OCI-LY7 (cell line): ENCODE data around the gene NCK2. TPM values are rescaled to one million over a fixed set of nuclear protein-coding genes. Genes with fewer than 3 reads are reported as not detected.

Experiments
- BruUV-seq: library from RNA; stranded (reverse); fragments of 400-500 nt; replicated peaks from 2 replicates; lab custom pipeline; 2021; lab: Mats Ljungman, UMichigan
- CTCF ChIA-PET: fragments of 300-600 bp; sonication (Branson Sonifier 250); formaldehyde crosslinking; loops from one replicate; lab custom pipeline; 2022; ENCODE audit warnings: antibody characterized with exemption; ENCODE audit not compliant: unreplicated experiment; lab: Charles Lee
- POLR2A ChIA-PET: fragments of 300-600 bp; sonication (Branson Sonifier 250); formaldehyde crosslinking; loops from one replicate; lab custom pipeline; 2022; ENCODE audit warnings: antibody characterized with exemption; lab: Charles Lee
- DNase-seq: peaks from one replicate; pipeline ENCODE4 v3.0.0-alpha.2; 2015; ENCODE audit warnings: low spot score
- H2AFZ ChIP-seq: fragments of 200-600 bp; sonication (generic), shearing (Covaris generic); 2 replicates; pipeline ENCODE4 v1.6.1; 2014; ENCODE audit warnings: mild to moderate bottlenecking, antibody characterized with exemption, low read length, moderate library complexity
- H3K27ac ChIP-seq: fragments of 200-600 bp; sonication (generic); 2 replicates; pipeline ENCODE4 v1.5.1; 2014; ENCODE audit warnings: mixed run types, low read depth, mild to moderate bottlenecking, moderate library complexity, low read length, inconsistent platforms; ENCODE audit not compliant: poor library complexity, severe bottlenecking
- H3K36me3 ChIP-seq: fragments of 200-600 bp; sonication (generic); 2 replicates; pipeline ENCODE4 v1.6.1; 2014; ENCODE audit warnings: mild to moderate bottlenecking, antibody characterized with exemption, low read length, moderate library complexity, mixed read lengths; ENCODE audit not compliant: insufficient read depth
- H3K4me1 ChIP-seq: fragments of 200-600 bp; sonication (generic); 2 replicates; pipeline ENCODE4 v1.5.1; 2014; ENCODE audit warnings: mild to moderate bottlenecking, low read length; ENCODE audit not compliant: insufficient read depth, poor library complexity, severe bottlenecking
- H3K4me2 ChIP-seq: fragments of 200-600 bp; sonication (generic); 2 replicates; pipeline ENCODE4 v1.6.1; 2014; ENCODE audit warnings: mild to moderate bottlenecking, low read length
- H3K4me3 ChIP-seq: fragments of 200-600 bp; sonication (generic); 2 replicates; pipeline ENCODE4 v1.5.1; 2014; ENCODE audit warnings: mild to moderate bottlenecking, low read depth, low read length; ENCODE audit not compliant: poor library complexity, severe bottlenecking
- H3K79me2 ChIP-seq: fragments of 200-600 bp; sonication (generic); 2 replicates; pipeline ENCODE4 v1.6.1; 2016; ENCODE audit warnings: low read depth, mild to moderate bottlenecking, low read length, moderate library complexity, mixed read lengths; ENCODE audit not compliant: insufficient read depth
- H3K9me2 ChIP-seq: fragments of 200-600 bp; sonication (generic); 2 replicates; pipeline ENCODE4 v1.6.1; 2016; ENCODE audit warnings: mild to moderate bottlenecking, low read length, mixed read lengths; ENCODE audit not compliant: insufficient read depth
- H3K9me3 ChIP-seq: fragments of 200-600 bp; sonication (generic); 2 replicates; pipeline ENCODE4 v1.6.1; 2014; ENCODE audit warnings: mild to moderate bottlenecking, mixed run types, low read length, mixed read lengths
- H4K20me1 ChIP-seq: fragments of 200-600 bp; sonication (generic); 2 replicates; pipeline ENCODE4 v1.6.1; 2014; ENCODE audit warnings: mild to moderate bottlenecking, antibody characterized with exemption, low read length, moderate library complexity, mixed read lengths; ENCODE audit not compliant: insufficient read depth
- CTCF ChIP-seq: fragments of 200-600 bp; sonication (generic); conservative IDR thresholded peaks from 2 replicates; pipeline ENCODE4 v1.5.1; 2014; ENCODE audit warnings: mild to moderate bottlenecking, antibody characterized with exemption, low read length, moderate library complexity, mixed read lengths
- EZH2phosphoT487 ChIP-seq: fragments of 200-600 bp; sonication (generic); IDR thresholded peaks from 2 replicates; pipeline ENCODE4 v1.6.1; 2018; ENCODE audit warnings: low read depth, borderline replicate concordance, mild to moderate bottlenecking, mixed run types, antibody characterized with exemption, low read length, moderate library complexity, mixed read lengths
- intact Hi-C: fragments of 100-400 bp; cut with micrococcal nuclease; formaldehyde crosslinking; loops from one replicate; pipeline ENCODE4 v1.10.0; 2022; ENCODE audit not compliant: unreplicated experiment
- total RNA-seq, 2 experiments: library from RNA; depleted of rRNA in 1 of 2; stranded (reverse); fragments of >200 nt in 1 of 2; shearing (Covaris generic) in 1 of 2; gene quantifications; 2 replicates each; pipeline ENCODE4 v1.2.3, GENCODE V29; 2014 to 2022

NCK2 gene
- total RNA-seq, 2 experiments from 2014 or later = 23.4 to 34.2 TPM

- DNase-seq = no peak
- H3K4me3 ChIP-seq = no peak overlapping the region
- peak overlapping the region; percentile 19 for H3K4me2 ChIP-seq
- peak overlapping the region; percentile 8 for H3K27ac ChIP-seq
- H2AFZ ChIP-seq = peak overlapping the region; percentile 48
- ChIA-PET CTCF (no interaction called here), POLR2A (interaction anchor here (1.1 to 1.8 kb wide), 4 partner anchors 9 to 12 kb away, joined by 3 to 7 read pairs (median 4); partner anchors contain the start of gene NCK2)
- TF ChIP-seq CTCF (no peak), EZH2phosphoT487 (no peak)
- peaks cover 4% of the 10 kb centered on the region; the same call in 1 of the 2 replicates for H3K9me3 ChIP-seq
- no peaks in the 10 kb centered on the region for H3K79me2 ChIP-seq
- peaks cover 72% of the 10 kb centered on the region for H3K4me1 ChIP-seq
- H3K36me3 ChIP-seq = peaks cover 4% of the 10 kb centered on the region; the same call in 1 of the 2 replicates
- intact Hi-C loops = no loop called here
- no peaks in the 10 kb centered on the region for H4K20me1 ChIP-seq
- no TSS peak for BruUV-seq
- no peaks in the 10 kb centered on the region for H3K9me2 ChIP-seq
Measured at GRCh38 chr2:105734762-105735538, 9.8 kb upstream of the NCK2 start.

- ChIA-PET POLR2A (no interaction called here), CTCF (no interaction called here)
- no peak overlapping the region for H2AFZ ChIP-seq
- TF ChIP-seq CTCF (no peak), EZH2phosphoT487 (no peak)
- H3K9me3 ChIP-seq = no peaks in the 10 kb centered on the region; the same call in 1 of the 2 replicates
- no peaks in the 10 kb centered on the region for H4K20me1 ChIP-seq
- BruUV-seq = no TSS peak
- H3K4me2 ChIP-seq = no peak overlapping the region
- peaks cover 4% of the 10 kb centered on the region; the same call in 1 of the 2 replicates for H3K36me3 ChIP-seq
- no peak for DNase-seq
- intact Hi-C loops = no loop called here
- no peaks in the 10 kb centered on the region for H3K79me2 ChIP-seq
- no peak overlapping the region for H3K4me3 ChIP-seq
- H3K27ac ChIP-seq = no peak overlapping the region
- H3K9me2 ChIP-seq = no peaks in the 10 kb centered on the region
- H3K4me1 ChIP-seq = peaks cover 75% of the 10 kb centered on the region
Measured at GRCh38 chr2:105736145-105736544, 8.6 kb upstream of the NCK2 start.
